Measurements from ENCODE around the gene ZDHHC6.
"Not testable (repeated sequence)": the region's sequence is repeated elsewhere in the genome, so short reads cannot be mapped to it uniquely, and the experiment has no call there.

The ZDHHC6 gene

GRCh38 chr10:112446055-112446854 is 459 bp downstream of the ZDHHC6 start:
- no peak for DNase-seq (ENCODE audit: low read depth in 2 of 2)

GRCh38 chr10:112442063-112442462 is 4.7 kb downstream of the ZDHHC6 start:
- no peak for DNase-seq (ENCODE audit: low read depth in 2 of 2)

GRCh38 chr10:112441520-112441919 is 5.2 kb downstream of the ZDHHC6 start:
- DNase-seq (ENCODE audit: low read depth in 2 of 2), result no peak

GRCh38 chr10:112438356-112438755 is 8.4 kb downstream of the ZDHHC6 start:
- no peak for DNase-seq (ENCODE audit: low read depth in 2 of 2)

GRCh38 chr10:112434988-112435619 is 11.6 kb downstream of the ZDHHC6 start:
- no peak for DNase-seq (ENCODE audit: low read depth in 2 of 2)

- DNase-seq (ENCODE audit: low read depth in 2 of 2), result no peak
These were observed 13.6 kb downstream of the ZDHHC6 start for GRCh38 chr10:112433136-112433535.

GRCh38 chr10:112429654-112430230 is 17.0 kb downstream of the ZDHHC6 start:
- no peak for DNase-seq (ENCODE audit: low read depth in 2 of 2)

GRCh38 chr10:112429147-112429546 is 17.6 kb downstream of the ZDHHC6 start:
- no peak for DNase-seq (ENCODE audit: low read depth in 2 of 2)

GRCh38 chr10:112426111-112426510 is 20.6 kb downstream of the ZDHHC6 start:
- no peak for DNase-seq (ENCODE audit: low read depth in 2 of 2)

- DNase-seq (ENCODE audit: low read depth in 2 of 2), result no peak
These were observed 22.1 kb downstream of the ZDHHC6 start for GRCh38 chr10:112424651-112425050.

GRCh38 chr10:112421731-112422130 is 25.0 kb downstream of the ZDHHC6 start:
- no peak for DNase-seq (ENCODE audit: low read depth in 2 of 2)

- no peak for DNase-seq (ENCODE audit: low read depth in 2 of 2)
These were observed 34.0 kb downstream of the ZDHHC6 start for GRCh38 chr10:112412696-112413095.

- DNase-seq (ENCODE audit: low read depth in 2 of 2), result no peak
These were observed 37.0 kb downstream of the ZDHHC6 start for GRCh38 chr10:112409755-112410154.

GRCh38 chr10:112409299-112409698 is 37.4 kb downstream of the ZDHHC6 start:
- no peak for DNase-seq (ENCODE audit: low read depth in 2 of 2)

GRCh38 chr10:112407696-112408095 is 39.0 kb downstream of the ZDHHC6 start:
- no peak for DNase-seq (ENCODE audit: low read depth in 2 of 2)

GRCh38 chr10:112406806-112407205 is 39.9 kb downstream of the ZDHHC6 start:
- DNase-seq (ENCODE audit: low read depth in 2 of 2), result not testable (repeated sequence)

GRCh38 chr10:112404617-112405016 is 42.1 kb downstream of the ZDHHC6 start:
- DNase-seq (ENCODE audit: low read depth in 2 of 2), result no peak

- DNase-seq (ENCODE audit: low read depth in 2 of 2), result no peak
These were observed 43.8 kb downstream of the ZDHHC6 start for GRCh38 chr10:112402917-112403316.

- no peak for DNase-seq (ENCODE audit: low read depth in 2 of 2)
These were observed 49.1 kb downstream of the ZDHHC6 start for GRCh38 chr10:112397592-112397991.

- DNase-seq (ENCODE audit: low read depth in 2 of 2), result no peak
These were observed 50.7 kb downstream of the ZDHHC6 start for GRCh38 chr10:112395809-112396530.

- DNase-seq (ENCODE audit: low read depth in 2 of 2), result no peak
These were observed 52.2 kb downstream of the ZDHHC6 start for GRCh38 chr10:112394475-112394875.

GRCh38 chr10:112393827-112394226 is 52.9 kb downstream of the ZDHHC6 start:
- no peak for DNase-seq (ENCODE audit: low read depth in 2 of 2)
